Fibroblast of lung (primary cell): ENCODE data around the gene CNIH4.
"Not testable (repeated sequence)": the region's sequence is repeated elsewhere in the genome, so short reads cannot be mapped to it uniquely, and the experiment has no call there.

Source experiments
- CTCF ChIP-seq, 2 donors: IDR thresholded peaks in 1 of 2; conservative IDR thresholded peaks in 1 of 2; 1 replicate in 1 of 2; 2 replicates in 1 of 2; pipeline ENCODE4 v1.5.1; 2011 to 2012; ENCODE audit warnings: low read length in 2 of 2, control low read depth in 1 of 2, inconsistent platforms in 1 of 2, low read depth in 1 of 2, mild to moderate bottlenecking in 1 of 2
- EZH2 ChIP-seq: IDR thresholded peaks from 2 replicates; pipeline ENCODE4 v1.5.1; 2012; ENCODE audit warnings: low read length, control low read depth, mild to moderate bottlenecking; ENCODE audit errors: missing control alignments

- not testable (repeated sequence) for TF ChIP-seq CTCF (conservative IDR thresholded peaks at IDR 0.05 in 1 of 2, IDR thresholded peaks at IDR 0.05 in 1 of 2; ENCODE audit: low read depth in 1 of 2, low read length in 2 of 2); EZH2
These were observed 4.1 kb upstream of the CNIH4 start for GRCh38 chr1:224352436-224353085.
